WTC11 (cell line): ENCODE data around the gene CORO7. TPM values are rescaled to one million over a fixed set of nuclear protein-coding genes. Genes with fewer than 3 reads are reported as not detected.

Experiments used
- ATAC-seq: fragments of 200-7000 bp; cut with Tn5 transposase; 2 replicates; pipeline ENCODE4 v1.10.0; 2021; ENCODE audit warnings: mild to moderate bottlenecking, moderate library complexity
- CTCF ChIA-PET: fragments of 300-600 bp; sonication (Branson Sonifier 250); formaldehyde crosslinking; loops from one replicate; lab custom pipeline; 2021; ENCODE audit warnings: antibody characterized with exemption; lab: Charles Lee
- POLR2A ChIA-PET: fragments of 350-600 bp; sonication (Branson Sonifier 250); formaldehyde crosslinking; loops from one replicate; lab custom pipeline; 2021; ENCODE audit warnings: antibody characterized with exemption; lab: Charles Lee
- DNase-seq: peaks from one replicate; pipeline ENCODE4 v3.0.0; 2021; ENCODE audit warnings: low spot score
- H3K27ac Mint-ChIP-seq: 2 replicates; pipeline ENCODE4 v1.8.0; 2021; ENCODE audit warnings: mixed read lengths
- H3K27me3 Mint-ChIP-seq: 2 replicates; pipeline ENCODE4 v1.8.0; 2021; ENCODE audit warnings: low read depth, mild to moderate bottlenecking, moderate library complexity, mixed read lengths
- H3K36me3 Mint-ChIP-seq: 2 replicates; pipeline ENCODE4 v1.8.0; 2021; ENCODE audit warnings: mixed read lengths
- H3K4me1 Mint-ChIP-seq: 2 replicates; pipeline ENCODE4 v1.8.0; 2022; ENCODE audit warnings: mixed read lengths
- H3K4me3 Mint-ChIP-seq: 2 replicates; pipeline ENCODE4 v1.8.0; 2021; ENCODE audit warnings: mild to moderate bottlenecking, moderate library complexity, mixed read lengths
- H3K9me3 Mint-ChIP-seq: 2 replicates; pipeline ENCODE4 v1.8.0; 2021; ENCODE audit warnings: mixed read lengths
- AR ChIP-seq: fragments of 250-450 bp; sonication (Bioruptor Pico); IDR thresholded peaks from 2 replicates; pipeline ENCODE4 v1.9.0; 2021; ENCODE audit warnings: mild to moderate bottlenecking
- IRF1 ChIP-seq: sonication (generic); formaldehyde crosslinking; IDR thresholded peaks from 2 replicates; pipeline ENCODE4 v1.8.0; 2023; ENCODE audit warnings: missing genetic modification reagents
- JAZF1 ChIP-seq: fragments of 250-450 bp; sonication (Bioruptor Pico); IDR thresholded peaks from 2 replicates; pipeline ENCODE4 v1.9.0; 2021; ENCODE audit warnings: moderate library complexity, mild to moderate bottlenecking, inconsistent platforms
- NR1H2 ChIP-seq: sonication (generic); formaldehyde crosslinking; IDR thresholded peaks from 2 replicates; pipeline ENCODE4 v1.9.0; 2021; ENCODE audit warnings: mild to moderate bottlenecking, moderate library complexity, missing genetic modification reagents
- NR3C1 ChIP-seq: sonication (generic); formaldehyde crosslinking; conservative IDR thresholded peaks from 2 replicates; pipeline ENCODE4 v1.8.1; 2023; ENCODE audit warnings: low read depth, mild to moderate bottlenecking, missing genetic modification reagents
- RELA ChIP-seq: sonication (generic); formaldehyde crosslinking; IDR thresholded peaks from 2 replicates; pipeline ENCODE4 v1.8.1; 2022; ENCODE audit warnings: missing genetic modification reagents, mild to moderate bottlenecking, borderline replicate concordance
- TCF7 ChIP-seq: sonication (generic); formaldehyde crosslinking; IDR thresholded peaks from 2 replicates; pipeline ENCODE4 v1.8.0; 2022; ENCODE audit warnings: mild to moderate bottlenecking, low read depth, missing genetic modification reagents, moderate library complexity
- TEAD4 ChIP-seq: sonication (generic); formaldehyde crosslinking; IDR thresholded peaks from 2 replicates; pipeline ENCODE4 v1.8.0; 2022; ENCODE audit warnings: mild to moderate bottlenecking, missing genetic modification reagents
- ZNF121 ChIP-seq: sonication (generic); formaldehyde crosslinking; IDR thresholded peaks from 2 replicates; pipeline ENCODE4 v1.8.0; 2023; ENCODE audit warnings: missing genetic modification reagents
- ZNF138 ChIP-seq: sonication (generic); formaldehyde crosslinking; conservative IDR thresholded peaks from 2 replicates; pipeline ENCODE4 v1.8.1; 2022; ENCODE audit warnings: mild to moderate bottlenecking, moderate library complexity, missing genetic modification reagents
- ZNF219 ChIP-seq: sonication (generic); formaldehyde crosslinking; IDR thresholded peaks from 2 replicates; pipeline ENCODE4 v1.8.0; 2023; ENCODE audit warnings: missing genetic modification reagents, mild to moderate bottlenecking, borderline replicate concordance
- ZNF317 ChIP-seq: sonication (generic); formaldehyde crosslinking; IDR thresholded peaks from 2 replicates; pipeline ENCODE4 v1.8.1; 2023; ENCODE audit warnings: low read depth, mild to moderate bottlenecking, moderate library complexity, missing genetic modification reagents, borderline replicate concordance
- ZNF396 ChIP-seq: fragments of 250-450 bp; sonication (Bioruptor Pico); IDR thresholded peaks from 2 replicates; pipeline ENCODE4 v1.8.0; 2021; ENCODE audit warnings: mild to moderate bottlenecking, moderate library complexity, borderline replicate concordance
- ZNF416 ChIP-seq: fragments of 250-450 bp; sonication (Bioruptor Pico); IDR thresholded peaks from 2 replicates; pipeline ENCODE4 v1.9.0; 2021; ENCODE audit warnings: mild to moderate bottlenecking, inconsistent platforms
- ZNF423 ChIP-seq: fragments of 250-450 bp; sonication (Bioruptor Pico); IDR thresholded peaks from 2 replicates; pipeline ENCODE4 v2.1.2; 2022; ENCODE audit warnings: mild to moderate bottlenecking, moderate library complexity
- ZSCAN18 ChIP-seq: fragments of 250-450 bp; sonication (Bioruptor Pico); IDR thresholded peaks from 2 replicates; pipeline ENCODE4 v2.1.2; 2022; ENCODE audit warnings: mild to moderate bottlenecking, moderate library complexity
- total RNA-seq: library from RNA; stranded (reverse); gene quantifications from 3 replicates; pipeline ENCODE4 v1.2.3, GENCODE V29; 2021
- TF ChIP-seq, protein P1 (sequence below): sonication (generic); formaldehyde crosslinking; IDR thresholded peaks from 2 replicates; pipeline ENCODE4 v1.8.1; 2023; ENCODE audit warnings: mild to moderate bottlenecking, missing genetic modification reagents, moderate library complexity
- TF ChIP-seq, protein P2 (sequence below): fragments of 250-450 bp; sonication (Bioruptor Pico); conservative IDR thresholded peaks from 2 replicates; pipeline ENCODE4 v1.9.0; 2021; ENCODE audit warnings: mild to moderate bottlenecking
- TF ChIP-seq, protein P3 (sequence below): sonication (generic); formaldehyde crosslinking; conservative IDR thresholded peaks from 2 replicates; pipeline ENCODE4 v1.8.1; 2023; ENCODE audit warnings: mild to moderate bottlenecking, low read depth, missing genetic modification reagents, moderate library complexity

Gene CORO7
- total RNA-seq, 1 experiment from 2014 or later, result 45.5 TPM

DNA sequence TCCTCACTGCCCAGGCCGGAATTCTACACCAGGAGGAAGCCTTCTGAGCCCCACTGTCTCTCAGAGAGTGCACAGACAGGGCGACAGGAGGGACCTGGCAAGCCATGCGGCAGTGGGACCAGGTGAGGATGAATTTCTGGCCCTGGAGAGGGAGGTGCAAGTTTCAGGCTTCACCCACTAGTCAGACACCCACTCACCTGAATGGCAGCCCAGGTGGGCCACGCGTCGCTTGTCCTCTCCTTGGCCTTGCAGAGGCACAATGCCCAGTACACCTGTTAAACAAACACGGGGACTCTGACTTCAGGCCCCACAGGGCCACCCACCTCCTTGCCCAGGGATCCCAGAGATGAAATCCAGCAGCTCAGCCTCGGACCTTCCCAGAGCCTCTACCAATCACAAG is 4.2 kb downstream of the CORO7 start:
- Mint-ChIP-seq H3K4me1 (peaks cover 5% of the 10 kb centered on the region), H3K27ac (no peak overlapping the region), H3K36me3 (no peaks in the 10 kb centered on the region), H3K27me3 (peaks cover 2% of the 10 kb centered on the region; the same call in 1 of the 2 replicates), H3K4me3 (no peak overlapping the region), H3K9me3 (no peaks in the 10 kb centered on the region)
- TF ChIP-seq, protein P1, sequence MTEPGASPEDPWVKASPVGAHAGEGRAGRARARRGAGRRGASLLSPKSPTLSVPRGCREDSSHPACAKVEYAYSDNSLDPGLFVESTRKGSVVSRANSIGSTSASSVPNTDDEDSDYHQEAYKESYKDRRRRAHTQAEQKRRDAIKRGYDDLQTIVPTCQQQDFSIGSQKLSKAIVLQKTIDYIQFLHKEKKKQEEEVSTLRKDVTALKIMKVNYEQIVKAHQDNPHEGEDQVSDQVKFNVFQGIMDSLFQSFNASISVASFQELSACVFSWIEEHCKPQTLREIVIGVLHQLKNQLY (CRISPR knock-in tag), result no peak
- no peak for TF ChIP-seq IRF1
- TF ChIP-seq, protein P2, sequence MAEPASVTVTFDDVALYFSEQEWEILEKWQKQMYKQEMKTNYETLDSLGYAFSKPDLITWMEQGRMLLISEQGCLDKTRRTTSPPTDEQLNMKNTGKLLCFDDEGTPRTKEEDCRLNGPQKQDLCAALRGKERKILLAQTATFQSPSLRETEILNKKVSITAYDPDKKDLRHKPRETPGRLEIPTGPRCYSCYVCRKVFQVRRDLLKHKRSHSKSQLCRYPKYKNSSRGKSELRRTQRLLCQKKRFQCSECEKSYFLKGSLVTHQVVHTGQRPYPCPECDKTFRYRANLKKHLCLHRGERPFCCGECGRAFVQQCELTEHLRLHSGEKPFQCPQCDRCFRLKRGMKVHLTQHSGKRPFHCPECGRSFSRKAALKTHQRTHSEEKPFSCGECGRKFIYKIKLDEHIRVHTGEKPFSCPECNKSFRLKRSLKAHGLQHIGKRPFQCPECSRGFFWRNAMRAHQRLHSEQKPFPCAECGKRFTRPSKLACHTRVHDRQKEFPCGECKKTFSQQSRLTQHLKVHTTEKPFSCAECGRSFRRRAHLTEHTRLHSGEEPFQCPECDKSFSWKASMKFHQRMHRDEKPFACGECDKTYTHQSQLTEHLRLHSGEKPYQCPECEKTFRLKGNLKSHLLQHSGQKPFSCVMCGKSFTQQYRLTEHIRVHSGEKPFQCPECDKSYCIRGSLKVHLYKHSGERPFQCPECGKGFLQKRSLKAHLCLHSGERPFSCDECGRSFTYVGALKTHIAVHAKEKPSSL (CRISPR knock-in tag), result no peak
- no peak for TF ChIP-seq NR1H2
- no peak for TF ChIP-seq NR3C1 (CRISPR knock-in tag)
- no peak for TF ChIP-seq TEAD4
- no peak for TF ChIP-seq ZNF121 (CRISPR knock-in tag)
- TF ChIP-seq ZNF396 (CRISPR knock-in tag), result no peak
- no peak for TF ChIP-seq RELA (CRISPR knock-in tag)
- TF ChIP-seq ZSCAN18 (CRISPR knock-in tag), result no peak
- no peak for TF ChIP-seq ZNF423
- TF ChIP-seq ZNF317 (CRISPR knock-in tag), result no peak
- TF ChIP-seq, protein P3, sequence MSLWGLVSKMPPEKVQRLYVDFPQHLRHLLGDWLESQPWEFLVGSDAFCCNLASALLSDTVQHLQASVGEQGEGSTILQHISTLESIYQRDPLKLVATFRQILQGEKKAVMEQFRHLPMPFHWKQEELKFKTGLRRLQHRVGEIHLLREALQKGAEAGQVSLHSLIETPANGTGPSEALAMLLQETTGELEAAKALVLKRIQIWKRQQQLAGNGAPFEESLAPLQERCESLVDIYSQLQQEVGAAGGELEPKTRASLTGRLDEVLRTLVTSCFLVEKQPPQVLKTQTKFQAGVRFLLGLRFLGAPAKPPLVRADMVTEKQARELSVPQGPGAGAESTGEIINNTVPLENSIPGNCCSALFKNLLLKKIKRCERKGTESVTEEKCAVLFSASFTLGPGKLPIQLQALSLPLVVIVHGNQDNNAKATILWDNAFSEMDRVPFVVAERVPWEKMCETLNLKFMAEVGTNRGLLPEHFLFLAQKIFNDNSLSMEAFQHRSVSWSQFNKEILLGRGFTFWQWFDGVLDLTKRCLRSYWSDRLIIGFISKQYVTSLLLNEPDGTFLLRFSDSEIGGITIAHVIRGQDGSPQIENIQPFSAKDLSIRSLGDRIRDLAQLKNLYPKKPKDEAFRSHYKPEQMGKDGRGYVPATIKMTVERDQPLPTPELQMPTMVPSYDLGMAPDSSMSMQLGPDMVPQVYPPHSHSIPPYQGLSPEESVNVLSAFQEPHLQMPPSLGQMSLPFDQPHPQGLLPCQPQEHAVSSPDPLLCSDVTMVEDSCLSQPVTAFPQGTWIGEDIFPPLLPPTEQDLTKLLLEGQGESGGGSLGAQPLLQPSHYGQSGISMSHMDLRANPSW (CRISPR knock-in tag), result no peak
- TF ChIP-seq ZNF416 (CRISPR knock-in tag), result no peak
- TF ChIP-seq JAZF1 (CRISPR knock-in tag), result no peak
- DNase-seq (no peak), ATAC-seq (no peak)
- POLR2A ChIA-PET, result no interaction called here
- CTCF ChIA-PET, result interaction anchor here (1.1 to 8.8 kb wide), 2 partner anchors 8 to 34 kb away, joined by 3 to 102 read pairs; no protein-coding TSS in a partner anchor

DNA sequence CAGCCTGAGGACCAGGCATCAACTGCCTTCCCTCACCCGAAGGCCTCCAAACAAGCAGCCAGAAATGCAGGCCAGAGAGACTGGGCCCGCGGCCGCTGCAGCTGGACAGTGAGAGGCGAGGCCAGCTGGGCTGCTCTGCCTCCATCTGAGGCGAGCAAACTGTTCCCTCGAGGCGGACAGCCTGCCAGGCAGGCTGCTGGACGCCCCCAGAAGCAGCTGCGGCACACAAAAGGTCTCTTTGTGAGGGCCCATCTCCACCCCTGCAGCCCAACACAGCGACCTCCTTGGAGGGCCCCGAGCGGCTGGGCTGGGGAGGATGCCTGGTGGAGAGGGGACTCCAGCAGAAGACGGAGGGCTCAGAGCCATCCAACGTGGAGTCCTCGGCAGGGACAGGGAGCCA is 4.7 kb downstream of the CORO7 start:
- Mint-ChIP-seq H3K4me3 (no peak overlapping the region), H3K27me3 (no peaks in the 10 kb centered on the region), H3K4me1 (peaks cover 5% of the 10 kb centered on the region), H3K9me3 (no peaks in the 10 kb centered on the region), H3K27ac (no peak overlapping the region), H3K36me3 (no peaks in the 10 kb centered on the region)
- TF ChIP-seq ZNF423 (no peak), RELA (CRISPR knock-in tag) (no peak), TCF7 (CRISPR knock-in tag) (no peak), AR (CRISPR knock-in tag) (no peak), JAZF1 (CRISPR knock-in tag) (no peak), ZNF138 (CRISPR knock-in tag) (no peak), ZNF219 (CRISPR knock-in tag) (no peak)
- ATAC-seq, result no peak
- ChIA-PET CTCF (interaction anchor here (1.1 to 8.8 kb wide), 2 partner anchors 8 to 34 kb away, joined by 3 to 102 read pairs; no protein-coding TSS in a partner anchor), POLR2A (no interaction called here)
- no peak for DNase-seq
